ENCODE results near the gene ATP1B4. TPM values are rescaled to one million over a fixed set of nuclear protein-coding genes. Genes with fewer than 3 reads are reported as not detected.
A peak's percentile ranks its signal among the peaks of the same experiment; 100 is the strongest.

The ATP1B4 gene
- total RNA-seq, 1 experiment from 2014 or later = not detected

- CTCF ChIA-PET = no interaction called here
- no TSS peak for BruUV-seq (replicated peaks)
- Mint-ChIP-seq H3K27me3 (ENCODE audit: unreplicated experiment) (peaks cover 33% of the 10 kb centered on the region), H3K4me3 (ENCODE audit: low read depth, unreplicated experiment) (no peak overlapping the region), H3K36me3 (ENCODE audit: insufficient read depth, unreplicated experiment) (no peaks in the 10 kb centered on the region), H3K27ac (ENCODE audit: unreplicated experiment) (no peak overlapping the region), H3K4me1 (ENCODE audit: low read depth, unreplicated experiment) (no peaks in the 10 kb centered on the region), H3K9me3 (ENCODE audit: low read depth, unreplicated experiment) (peaks cover 10% of the 10 kb centered on the region)
- TF ChIP-seq CTCF (IDR thresholded peaks at IDR 0.05; ENCODE audit: unreplicated experiment) = no peak
- intact Hi-C loops (cut with micrococcal nuclease; ENCODE audit: unreplicated experiment) = no loop called here
- no peak for DNase-seq
Observed at GRCh38 chrX:120408168-120408567, 46.3 kb downstream of the ATP1B4 start.

- Mint-ChIP-seq H3K36me3 (ENCODE audit: insufficient read depth, unreplicated experiment) (no peaks in the 10 kb centered on the region), H3K4me1 (ENCODE audit: low read depth, unreplicated experiment) (no peaks in the 10 kb centered on the region), H3K9me3 (ENCODE audit: low read depth, unreplicated experiment) (no peaks in the 10 kb centered on the region), H3K27ac (ENCODE audit: unreplicated experiment) (no peak overlapping the region), H3K27me3 (ENCODE audit: unreplicated experiment) (no peaks in the 10 kb centered on the region), H3K4me3 (ENCODE audit: low read depth, unreplicated experiment) (no peak overlapping the region)
- no TSS peak for BruUV-seq (replicated peaks)
- DNase-seq = no peak
- intact Hi-C loops (cut with micrococcal nuclease; ENCODE audit: unreplicated experiment) = no loop called here
- no peak for TF ChIP-seq CTCF (IDR thresholded peaks at IDR 0.05; ENCODE audit: unreplicated experiment)
- CTCF ChIA-PET = no interaction called here
Observed at GRCh38 chrX:120419463-120419862, 57.6 kb downstream of the ATP1B4 start.

GRCh38 chrX:120426599-120426998 lies 64.7 kb downstream of the ATP1B4 start:
- BruUV-seq (replicated peaks) = no TSS peak
- DNase-seq = no peak
- intact Hi-C loops (cut with micrococcal nuclease; ENCODE audit: unreplicated experiment) = loop anchor here (5.0 kb wide), 1 partner anchor 41 kb away; the partner anchor contains the start of gene LAMP2
- Mint-ChIP-seq H3K27ac (ENCODE audit: unreplicated experiment) (no peak overlapping the region), H3K4me3 (ENCODE audit: low read depth, unreplicated experiment) (no peak overlapping the region), H3K27me3 (ENCODE audit: unreplicated experiment) (no peaks in the 10 kb centered on the region), H3K4me1 (ENCODE audit: low read depth, unreplicated experiment) (peaks cover 17% of the 10 kb centered on the region), H3K9me3 (ENCODE audit: low read depth, unreplicated experiment) (no peaks in the 10 kb centered on the region), H3K36me3 (ENCODE audit: insufficient read depth, unreplicated experiment) (no peaks in the 10 kb centered on the region)
- CTCF ChIA-PET = no interaction called here
- TF ChIP-seq CTCF (IDR thresholded peaks at IDR 0.05; ENCODE audit: unreplicated experiment) = no peak

DNA sequence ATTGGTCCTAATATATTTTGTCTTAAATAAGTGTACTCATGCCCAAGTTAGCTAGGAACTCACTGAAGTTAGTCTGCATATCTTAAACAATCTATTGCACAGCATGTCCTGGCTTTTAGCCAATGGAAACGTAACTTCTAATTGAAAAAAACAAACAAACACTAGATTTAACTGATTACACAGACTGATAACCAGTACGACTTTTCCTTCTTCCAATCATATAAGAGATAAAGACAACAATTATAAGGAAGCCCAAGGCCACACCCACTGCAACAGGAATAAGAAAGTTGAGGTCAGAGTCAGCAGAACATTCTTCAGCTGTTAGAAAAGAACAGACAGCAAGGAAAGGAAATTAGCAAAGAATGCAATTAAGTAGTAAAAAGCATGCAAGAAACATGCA lies 66.4 kb downstream of the ATP1B4 start:
- H3K4me3 Mint-ChIP-seq (ENCODE audit: low read depth, unreplicated experiment) = no peak overlapping the region
- peaks cover 17% of the 10 kb centered on the region for H3K4me1 Mint-ChIP-seq (ENCODE audit: low read depth, unreplicated experiment)
- no peak for TF ChIP-seq CTCF (IDR thresholded peaks at IDR 0.05; ENCODE audit: unreplicated experiment)
- no TSS peak for BruUV-seq (replicated peaks)
- no peak overlapping the region for H3K27ac Mint-ChIP-seq (ENCODE audit: unreplicated experiment)
- intact Hi-C loops (cut with micrococcal nuclease; ENCODE audit: unreplicated experiment) = loop anchor here (5.0 kb wide), 1 partner anchor 39 kb away; the partner anchor contains the start of gene LAMP2
- H3K27me3 Mint-ChIP-seq (ENCODE audit: unreplicated experiment) = no peaks in the 10 kb centered on the region
- H3K9me3 Mint-ChIP-seq (ENCODE audit: low read depth, unreplicated experiment) = no peaks in the 10 kb centered on the region
- no peaks in the 10 kb centered on the region for H3K36me3 Mint-ChIP-seq (ENCODE audit: insufficient read depth, unreplicated experiment)
- CTCF ChIA-PET = no interaction called here
- peak; percentile 2 for DNase-seq

All from Calu3 (cell line).